GM13977 (cell line): ENCODE measurements around the gene SMG9.
"Not testable (repeated sequence)": the region's sequence is repeated elsewhere in the genome, so short reads cannot be mapped to it uniquely, and the experiment has no call there.

ENCODE experiments used
- DNase-seq: peaks from one replicate; pipeline ENCODE4 v3.0.0; 2012; ENCODE audit warnings: low spot score
- in situ Hi-C: fragments of 300-500 bp; cut with MboI; formaldehyde crosslinking; loops from one replicate; pipeline ENCODE4 v1.12.0; 2022; ENCODE audit warnings: low sequenced_read_pairs, low pct_unique_long_range_greater_than_20kb, mixed read lengths, inconsistent platforms; ENCODE audit not compliant: unreplicated experiment
- TF ChIP-seq, protein P1 (sequence below): IDR thresholded peaks from 2 replicates; pipeline ENCODE4 v1.5.1; 2012; ENCODE audit warnings: mild to moderate bottlenecking, control low read depth; ENCODE audit not compliant: insufficient read depth; ENCODE audit errors: extremely low read depth, missing control alignments

The SMG9 gene

DNA sequence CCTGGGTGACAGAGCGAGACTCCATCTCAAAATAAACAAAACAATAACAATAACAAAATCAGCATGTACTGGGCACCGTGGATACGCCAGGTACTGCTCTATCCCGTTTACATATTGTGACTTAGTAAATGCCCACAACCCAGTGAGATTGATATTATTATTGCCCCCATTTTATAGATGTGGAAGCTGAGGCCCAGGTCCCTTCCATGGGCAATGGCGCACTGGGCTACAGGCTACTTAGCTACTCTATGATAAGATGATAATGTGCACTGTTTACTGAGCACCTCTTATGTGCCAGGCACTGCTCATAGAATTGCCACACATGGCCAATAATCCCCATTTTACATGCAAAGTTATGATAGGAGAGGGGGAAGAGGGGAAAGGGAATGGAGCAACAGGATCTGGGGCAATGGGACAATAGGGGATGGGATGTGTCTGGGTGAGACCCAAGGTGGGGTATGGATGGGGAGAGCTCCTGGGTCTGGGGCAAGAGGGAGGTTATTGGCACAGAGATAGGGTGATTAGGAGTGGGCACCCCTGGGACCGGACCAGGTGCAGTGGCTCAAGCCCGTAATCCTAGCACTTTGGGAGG lies 20.6 kb upstream of the SMG9 start:
- DNase-seq: no peak
- TF ChIP-seq, protein P1, sequence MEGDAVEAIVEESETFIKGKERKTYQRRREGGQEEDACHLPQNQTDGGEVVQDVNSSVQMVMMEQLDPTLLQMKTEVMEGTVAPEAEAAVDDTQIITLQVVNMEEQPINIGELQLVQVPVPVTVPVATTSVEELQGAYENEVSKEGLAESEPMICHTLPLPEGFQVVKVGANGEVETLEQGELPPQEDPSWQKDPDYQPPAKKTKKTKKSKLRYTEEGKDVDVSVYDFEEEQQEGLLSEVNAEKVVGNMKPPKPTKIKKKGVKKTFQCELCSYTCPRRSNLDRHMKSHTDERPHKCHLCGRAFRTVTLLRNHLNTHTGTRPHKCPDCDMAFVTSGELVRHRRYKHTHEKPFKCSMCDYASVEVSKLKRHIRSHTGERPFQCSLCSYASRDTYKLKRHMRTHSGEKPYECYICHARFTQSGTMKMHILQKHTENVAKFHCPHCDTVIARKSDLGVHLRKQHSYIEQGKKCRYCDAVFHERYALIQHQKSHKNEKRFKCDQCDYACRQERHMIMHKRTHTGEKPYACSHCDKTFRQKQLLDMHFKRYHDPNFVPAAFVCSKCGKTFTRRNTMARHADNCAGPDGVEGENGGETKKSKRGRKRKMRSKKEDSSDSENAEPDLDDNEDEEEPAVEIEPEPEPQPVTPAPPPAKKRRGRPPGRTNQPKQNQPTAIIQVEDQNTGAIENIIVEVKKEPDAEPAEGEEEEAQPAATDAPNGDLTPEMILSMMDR: no peak
- in situ Hi-C loops: no loop called here

DNA sequence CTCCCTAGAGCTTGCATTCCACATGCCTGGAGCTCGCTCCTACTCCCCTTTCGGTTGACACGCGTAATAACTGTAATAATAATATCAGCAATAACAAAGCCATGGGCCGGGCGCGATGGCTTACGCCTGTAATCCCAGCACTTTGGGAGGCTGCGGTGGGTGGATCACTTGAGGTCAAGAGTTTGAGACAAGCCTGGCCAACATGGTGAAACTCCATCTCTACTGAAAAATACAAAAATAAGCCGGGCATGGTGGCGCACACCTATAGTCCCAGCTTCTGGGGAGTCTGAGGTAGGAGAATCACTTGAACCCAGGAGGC lies 20.1 kb upstream of the SMG9 start:
- in situ Hi-C loops, DNase-seq: not testable (repeated sequence)

DNA sequence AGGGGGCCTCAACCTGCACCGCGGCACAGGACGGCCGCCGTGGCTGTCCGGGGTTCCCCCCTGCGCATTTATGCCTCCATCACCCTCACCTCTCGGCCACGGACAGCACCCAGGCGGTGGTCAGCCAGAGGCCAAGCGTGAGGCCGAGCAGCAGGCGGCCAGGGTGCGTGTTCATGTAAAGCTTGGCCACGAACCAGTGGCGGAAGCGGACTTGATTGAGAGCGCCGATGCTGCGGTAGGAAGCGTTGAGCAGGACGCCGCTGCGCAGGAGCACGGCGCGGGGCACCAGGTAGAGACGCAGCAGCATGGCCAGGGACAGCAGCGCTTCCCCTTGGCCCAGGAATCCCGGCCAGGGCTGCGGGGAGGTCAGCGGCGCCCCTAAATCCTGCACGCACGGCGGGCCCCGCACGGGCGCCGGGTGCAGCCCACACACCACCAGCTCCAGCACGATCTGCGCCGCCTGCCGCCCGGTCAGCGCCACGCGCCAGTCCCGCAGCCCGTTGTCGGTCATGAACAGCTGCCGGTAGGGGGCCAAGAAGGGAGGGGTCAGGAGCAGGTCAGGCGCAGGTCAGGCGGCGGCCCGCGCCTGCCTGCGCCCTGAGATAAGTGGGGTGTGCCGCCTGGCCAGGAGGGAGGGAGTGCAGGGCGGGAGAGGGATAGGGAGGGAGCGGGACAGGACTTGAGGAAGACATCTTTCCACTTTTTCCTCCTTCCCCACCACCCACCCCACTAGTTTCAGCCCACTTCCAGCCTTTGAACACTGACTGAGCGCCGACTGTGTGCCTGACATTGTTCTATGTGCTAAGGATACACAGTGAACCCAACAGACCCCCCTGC lies 19.6 kb upstream of the SMG9 start:
- TF ChIP-seq, protein P1: no peak
- DNase-seq: no peak
- in situ Hi-C loops: no loop called here

DNA sequence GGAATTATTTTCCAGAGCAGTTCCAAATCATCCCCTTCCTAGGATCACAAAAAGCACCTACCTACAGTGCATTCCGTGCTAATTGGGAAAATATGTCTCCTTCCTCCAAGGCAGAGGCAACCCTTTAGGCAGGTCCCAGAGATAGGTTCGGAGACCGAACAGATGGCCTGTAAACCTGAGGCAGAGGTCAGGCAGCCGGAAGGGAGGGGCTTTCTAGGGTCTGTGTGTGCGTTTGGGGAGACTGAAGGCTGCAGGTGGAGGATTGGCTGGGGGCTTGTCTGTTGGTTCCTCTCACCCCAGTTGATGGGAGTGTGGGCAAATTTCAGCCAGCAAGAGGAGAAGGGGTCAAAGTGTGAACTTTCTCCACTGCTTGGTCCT lies 19.0 kb upstream of the SMG9 start:
- in situ Hi-C loops: no loop called here
- TF ChIP-seq, protein P1: no peak

DNA sequence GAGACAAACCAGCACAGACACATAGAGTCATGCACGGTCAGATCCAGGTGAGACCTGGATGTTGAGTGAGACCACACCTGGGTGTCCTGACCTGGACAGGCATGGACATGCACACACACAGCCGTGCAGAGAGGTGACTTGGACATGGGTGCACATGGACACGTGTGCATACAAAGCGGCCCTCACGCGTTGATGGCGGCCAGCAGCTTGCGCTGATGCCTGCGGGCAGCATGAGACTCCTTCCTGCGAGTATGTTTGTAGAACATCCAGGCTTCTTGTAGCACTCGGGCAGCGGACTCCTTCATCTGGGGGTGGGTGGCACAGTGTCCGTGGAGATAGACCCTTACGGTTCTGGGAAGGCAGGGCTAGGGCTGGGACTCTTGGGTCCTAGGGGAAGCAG lies 14.5 kb upstream of the SMG9 start:
- in situ Hi-C loops: no loop called here
- TF ChIP-seq, protein P1: no peak

More for the DNA sequence above, 19.0 kb upstream of the SMG9 start:
- DNase-seq: no peak

DNA sequence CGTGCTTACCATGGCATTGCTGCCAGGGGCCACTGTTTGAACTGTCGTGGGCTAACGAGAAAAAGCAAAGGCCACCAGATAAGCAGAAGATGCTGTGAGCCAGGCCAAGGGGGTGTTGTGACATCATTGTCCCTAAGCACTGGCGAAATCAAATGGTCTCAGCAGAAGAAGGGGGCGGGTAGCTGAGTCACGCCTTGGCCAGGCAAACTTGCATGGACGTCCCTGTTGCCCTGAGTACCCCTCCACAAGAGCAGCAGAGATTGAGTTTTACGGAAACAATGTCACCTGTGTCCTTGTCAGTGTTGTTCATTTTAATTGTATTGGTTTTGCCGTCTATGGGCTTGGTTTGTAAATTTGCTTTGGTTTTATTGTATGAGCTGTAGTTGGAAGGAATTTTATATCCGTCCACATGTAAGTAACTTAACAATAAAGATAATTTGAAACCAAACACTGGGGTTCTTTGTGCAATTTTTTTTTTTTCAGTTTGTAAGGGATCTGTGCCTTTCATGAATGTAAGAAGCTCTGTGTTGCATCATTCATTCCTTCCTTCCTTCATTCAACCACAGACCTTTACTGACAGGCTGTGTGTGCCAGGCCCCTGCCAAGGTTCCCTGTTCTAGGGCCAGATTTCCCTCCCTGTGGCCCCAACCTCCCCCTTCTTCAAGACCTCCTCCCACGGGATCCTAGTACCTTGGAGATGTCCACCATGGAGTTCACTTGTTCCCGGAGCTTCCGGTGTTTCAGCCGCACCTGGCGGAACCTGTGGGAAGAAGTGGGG lies 13.7 kb upstream of the SMG9 start:
- DNase-seq: no peak
- in situ Hi-C loops: no loop called here
- TF ChIP-seq, protein P1: no peak

More for the DNA sequence above, 14.5 kb upstream of the SMG9 start:
- no peak for DNase-seq

DNA sequence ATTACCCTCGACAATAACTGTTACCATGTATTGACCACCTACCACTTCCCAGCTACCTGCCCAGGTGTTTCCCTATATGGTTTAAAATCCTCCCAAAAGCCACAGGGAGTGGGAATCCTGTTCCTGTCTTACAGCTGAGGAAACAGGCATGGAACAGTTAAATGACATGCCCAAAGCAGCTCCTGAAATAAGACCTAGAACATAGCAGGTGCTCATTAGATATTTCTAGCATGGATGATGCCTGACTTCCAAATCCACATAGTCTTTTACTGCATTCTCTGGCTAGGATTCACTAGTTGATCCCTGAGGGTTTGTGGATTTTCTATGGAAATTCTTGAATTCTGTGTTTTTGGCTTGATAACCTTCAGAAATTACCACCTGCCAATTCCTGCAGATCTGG lies 13.1 kb upstream of the SMG9 start:
- DNase-seq: no peak
- in situ Hi-C loops: no loop called here
- TF ChIP-seq, protein P1: no peak
